Measurements from ENCODE around the gene SLITRK6. TPM values are rescaled to one million over a fixed set of nuclear protein-coding genes. Genes with fewer than 3 reads are reported as not detected.

SLITRK6 gene
- total RNA-seq, 1 experiment from 2014 or later: 3.8 TPM

GRCh38 chr13:85828094-85828684, 29.0 kb upstream of the SLITRK6 start:
- ChIA-PET POLR2A (no interaction called here), CTCF (no interaction called here)
- no peaks in the 10 kb centered on the region for H3K36me3 ChIP-seq (ENCODE audit: control insufficient read depth, insufficient read depth, low read length)
- no peak for TF ChIP-seq POLR2AphosphoS5 (IDR thresholded peaks at IDR 0.05; ENCODE audit: low read depth, low read length)
- TF ChIP-seq CTCF (IDR thresholded peaks at IDR 0.05): peak; percentile 54; the same call in 1 of the 2 replicates
- H3K4me1 ChIP-seq (ENCODE audit: control insufficient read depth, insufficient read depth, low read length): no peaks in the 10 kb centered on the region
- intact Hi-C loops (cut with micrococcal nuclease; ENCODE audit: unreplicated experiment) (loop anchor here (5.0 kb wide), 1 partner anchor 986 kb away; no protein-coding TSS in a partner anchor), in situ Hi-C loops (cut with HindIII; ENCODE audit: low pct_unique_long_range_greater_than_20kb, low sequenced_read_pairs) (no loop called here)
- no peaks in the 10 kb centered on the region for H3K27me3 ChIP-seq (ENCODE audit: control insufficient read depth, insufficient read depth, low read length)
- no TSS peak for BruUV-seq (replicated peaks)
- no peak overlapping the region for H3K4me3 ChIP-seq (ENCODE audit: low read depth in 2 of 2, low read length in 2 of 2)
- no peak overlapping the region for H3K27ac ChIP-seq (ENCODE audit: low read length)
- ATAC-seq (no peak), DNase-seq (ENCODE audit: low read depth, low spot score) (no peak)
- H3K9me3 ChIP-seq (ENCODE audit: control insufficient read depth, insufficient read depth, low read depth, low read length): no peaks in the 10 kb centered on the region

- H3K27me3 ChIP-seq (ENCODE audit: control insufficient read depth, insufficient read depth, low read length): no peaks in the 10 kb centered on the region
- no peaks in the 10 kb centered on the region for H3K36me3 ChIP-seq (ENCODE audit: control insufficient read depth, insufficient read depth, low read length)
- ChIA-PET CTCF (no interaction called here), POLR2A (no interaction called here)
- H3K4me1 ChIP-seq (ENCODE audit: control insufficient read depth, insufficient read depth, low read length): no peaks in the 10 kb centered on the region
- DNase-seq (ENCODE audit: low read depth, low spot score): no peak
- H3K27ac ChIP-seq (ENCODE audit: low read length): no peak overlapping the region
- no peak for ATAC-seq
- TF ChIP-seq TCF7L2 (IDR thresholded peaks at IDR 0.05; ENCODE audit: low read depth, low read length) (no peak), CTCF (IDR thresholded peaks at IDR 0.05) (no peak), REST (IDR thresholded peaks at IDR 0.05; ENCODE audit: insufficient read depth in 1 of 2, low read depth in 2 of 2, low read length in 1 of 2) (no peak), SIN3A (IDR thresholded peaks at IDR 0.05; ENCODE audit: borderline replicate concordance, insufficient read depth, low read depth, low read length) (no peak), POLR2AphosphoS5 (IDR thresholded peaks at IDR 0.05; ENCODE audit: low read depth, low read length) (no peak)
- no TSS peak for BruUV-seq (replicated peaks)
- intact Hi-C loops (cut with micrococcal nuclease; ENCODE audit: unreplicated experiment) (loop anchor here (5.0 kb wide), 1 partner anchor 983 kb away; no protein-coding TSS in a partner anchor), in situ Hi-C loops (cut with HindIII; ENCODE audit: low pct_unique_long_range_greater_than_20kb, low sequenced_read_pairs) (no loop called here)
- no peaks in the 10 kb centered on the region for H3K9me3 ChIP-seq (ENCODE audit: control insufficient read depth, insufficient read depth, low read depth, low read length)
- no peak overlapping the region for H3K4me3 ChIP-seq (ENCODE audit: low read depth in 2 of 2, low read length in 2 of 2)
Observed at GRCh38 chr13:85825454-85825853, 26.2 kb upstream of the SLITRK6 start.

Data from Panc1 (cell line).